Measurements from ENCODE around the gene PDE4B. TPM values are rescaled to one million over a fixed set of nuclear protein-coding genes. Genes with fewer than 3 reads are reported as not detected.

Gene PDE4B
- total RNA-seq, 2 donors from 2014 or later: 60.3 to 78.5 TPM

- peaks cover 80% of the 10 kb centered on the region for H3K4me1 Mint-ChIP-seq
- peaks cover 98% of the 10 kb centered on the region for H3K36me3 Mint-ChIP-seq (ENCODE audit: low read depth)
- peaks cover 5% of the 10 kb centered on the region for H3K9me3 Mint-ChIP-seq
- peak; percentile 73 for ATAC-seq (replicated peaks)
- no peaks in the 10 kb centered on the region for H3K27me3 Mint-ChIP-seq
- peak overlapping the region; percentile 99 for H3K27ac Mint-ChIP-seq
- H3K4me3 Mint-ChIP-seq: peak overlapping the region; percentile 78
Observed at GRCh38 chr1:66351478-66351877, 558.8 kb downstream of the PDE4B start.

DNA sequence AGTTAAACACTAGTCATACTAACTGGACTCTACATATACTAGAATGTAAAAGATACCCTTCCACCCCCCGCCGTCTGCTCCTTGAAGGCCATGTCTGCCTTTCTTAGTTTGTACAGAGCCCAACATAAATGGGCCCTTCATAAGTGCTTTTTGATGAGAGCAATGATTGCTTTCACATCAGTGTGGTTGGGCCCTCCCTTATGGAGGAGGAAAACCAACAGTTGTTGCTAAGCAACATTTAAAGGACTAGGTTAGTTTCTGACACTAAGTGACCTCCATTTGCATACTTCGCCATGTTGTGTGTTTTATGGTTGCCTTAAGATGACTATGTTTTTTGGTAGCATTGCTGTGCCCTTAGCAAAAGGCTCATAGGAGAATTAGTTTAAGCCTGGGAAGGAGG is 559.2 kb downstream of the PDE4B start:
- peaks cover 5% of the 10 kb centered on the region for H3K9me3 Mint-ChIP-seq
- peak overlapping the region; percentile 99 for H3K27ac Mint-ChIP-seq
- peak overlapping the region; percentile 78 for H3K4me3 Mint-ChIP-seq
- H3K36me3 Mint-ChIP-seq (ENCODE audit: low read depth): peaks cover 98% of the 10 kb centered on the region
- no peaks in the 10 kb centered on the region for H3K27me3 Mint-ChIP-seq
- peaks cover 80% of the 10 kb centered on the region for H3K4me1 Mint-ChIP-seq
- peak; percentile 28 for ATAC-seq (replicated peaks)

DNA sequence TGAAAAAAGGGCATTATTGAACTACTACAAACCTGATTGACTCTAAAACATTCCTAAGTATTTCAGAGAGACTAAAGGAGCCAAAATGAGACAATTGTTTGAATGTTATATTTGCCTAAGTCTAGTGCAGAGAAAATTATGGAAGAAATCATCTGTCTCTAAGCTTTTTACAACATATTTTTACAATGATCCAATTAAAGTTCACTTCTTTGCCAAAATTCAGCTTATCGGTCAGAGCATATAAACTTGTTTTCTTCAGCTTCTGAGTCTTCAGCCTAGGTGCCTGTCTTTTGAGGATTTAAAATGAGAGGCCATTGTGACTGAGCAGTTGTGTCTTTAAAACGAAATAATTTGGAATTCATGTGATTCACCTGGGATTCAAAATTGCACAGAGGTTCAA is 560.1 kb downstream of the PDE4B start:
- Mint-ChIP-seq H3K36me3 (ENCODE audit: low read depth) (peaks cover 98% of the 10 kb centered on the region), H3K4me3 (peak overlapping the region; percentile 78), H3K27ac (peak overlapping the region; percentile 99), H3K4me1 (peaks cover 84% of the 10 kb centered on the region), H3K27me3 (no peaks in the 10 kb centered on the region), H3K9me3 (peaks cover 5% of the 10 kb centered on the region)
- no peak for ATAC-seq (replicated peaks)

DNA sequence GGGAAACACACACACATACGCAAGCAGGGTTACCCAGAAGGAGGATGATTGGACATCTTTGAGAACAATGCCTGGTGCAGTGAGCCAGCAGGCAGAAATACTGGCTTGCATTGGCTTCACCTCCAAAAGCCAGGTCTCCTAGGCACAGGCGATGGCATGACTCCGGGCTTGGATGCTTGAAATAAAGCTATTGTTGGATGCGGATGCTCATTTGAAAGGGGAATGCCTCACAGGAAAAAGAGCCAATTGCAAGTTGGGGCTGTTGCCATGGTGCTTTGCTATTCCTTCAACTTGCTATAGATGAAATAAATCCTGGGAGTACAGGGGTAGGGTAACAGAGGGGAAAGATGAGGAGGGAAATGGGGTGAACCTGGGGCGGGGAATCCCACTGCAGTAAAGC is 560.6 kb downstream of the PDE4B start:
- peaks cover 98% of the 10 kb centered on the region for H3K36me3 Mint-ChIP-seq (ENCODE audit: low read depth)
- H3K27ac Mint-ChIP-seq: peak overlapping the region; percentile 99
- peaks cover 5% of the 10 kb centered on the region for H3K9me3 Mint-ChIP-seq
- ATAC-seq (replicated peaks): no peak
- H3K27me3 Mint-ChIP-seq: no peaks in the 10 kb centered on the region
- peaks cover 87% of the 10 kb centered on the region for H3K4me1 Mint-ChIP-seq
- H3K4me3 Mint-ChIP-seq: peak overlapping the region; percentile 78

GRCh38 chr1:66354311-66355201 is 561.9 kb downstream of the PDE4B start:
- Mint-ChIP-seq H3K27me3 (no peaks in the 10 kb centered on the region), H3K4me3 (peak overlapping the region; percentile 78), H3K9me3 (peaks cover 5% of the 10 kb centered on the region), H3K27ac (peak overlapping the region; percentile 99), H3K4me1 (peaks cover 88% of the 10 kb centered on the region), H3K36me3 (ENCODE audit: low read depth) (peaks cover 100% of the 10 kb centered on the region)
- ATAC-seq (replicated peaks): no peak

- H3K27ac Mint-ChIP-seq: peak overlapping the region; percentile 20
- H3K9me3 Mint-ChIP-seq: peaks cover 5% of the 10 kb centered on the region
- peaks cover 100% of the 10 kb centered on the region for H3K36me3 Mint-ChIP-seq (ENCODE audit: low read depth)
- H3K27me3 Mint-ChIP-seq: no peaks in the 10 kb centered on the region
- peak overlapping the region; percentile 78 for H3K4me3 Mint-ChIP-seq
- peaks cover 84% of the 10 kb centered on the region for H3K4me1 Mint-ChIP-seq
- no peak for ATAC-seq (replicated peaks)
Observed at GRCh38 chr1:66355756-66356155, 563.1 kb downstream of the PDE4B start.

GRCh38 chr1:66356605-66357004 is 563.9 kb downstream of the PDE4B start:
- peak overlapping the region; percentile 78 for H3K4me3 Mint-ChIP-seq
- ATAC-seq (replicated peaks): no peak
- H3K9me3 Mint-ChIP-seq: peaks cover 5% of the 10 kb centered on the region
- H3K4me1 Mint-ChIP-seq: peaks cover 80% of the 10 kb centered on the region
- peaks cover 100% of the 10 kb centered on the region for H3K36me3 Mint-ChIP-seq (ENCODE audit: low read depth)
- peak overlapping the region; percentile 20 for H3K27ac Mint-ChIP-seq
- no peaks in the 10 kb centered on the region for H3K27me3 Mint-ChIP-seq

DNA sequence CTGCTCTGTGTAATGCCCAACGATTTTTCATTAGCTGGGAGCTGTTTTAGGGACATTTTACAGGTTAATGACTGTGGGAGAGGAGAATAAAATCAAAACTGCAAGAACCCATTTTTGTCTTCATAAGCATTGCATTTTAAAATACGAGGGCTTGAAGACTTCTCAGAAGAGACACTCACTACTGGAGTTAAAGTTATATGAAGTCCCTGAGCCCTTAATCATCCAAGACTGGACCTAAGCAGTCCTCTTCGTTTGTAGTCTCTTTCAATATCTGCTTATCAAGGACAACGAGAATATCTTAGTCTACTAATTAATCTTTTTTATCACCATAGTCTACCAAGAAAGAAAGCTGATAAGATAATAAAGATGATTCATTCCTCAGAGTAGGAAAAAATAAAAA is 564.3 kb downstream of the PDE4B start:
- no peak for ATAC-seq (replicated peaks)
- H3K4me3 Mint-ChIP-seq: peak overlapping the region; percentile 78
- peaks cover 100% of the 10 kb centered on the region for H3K36me3 Mint-ChIP-seq (ENCODE audit: low read depth)
- H3K9me3 Mint-ChIP-seq: peaks cover 3% of the 10 kb centered on the region
- peak overlapping the region; percentile 20 for H3K27ac Mint-ChIP-seq
- H3K4me1 Mint-ChIP-seq: peaks cover 80% of the 10 kb centered on the region
- no peaks in the 10 kb centered on the region for H3K27me3 Mint-ChIP-seq

- Mint-ChIP-seq H3K4me1 (peaks cover 80% of the 10 kb centered on the region), H3K27me3 (no peaks in the 10 kb centered on the region), H3K27ac (peak overlapping the region; percentile 20), H3K4me3 (peak overlapping the region; percentile 78), H3K36me3 (ENCODE audit: low read depth) (peaks cover 100% of the 10 kb centered on the region), H3K9me3 (no peaks in the 10 kb centered on the region)
- peak; percentile 38 for ATAC-seq (replicated peaks)
Observed at GRCh38 chr1:66357478-66358197, 564.9 kb downstream of the PDE4B start.

- Mint-ChIP-seq H3K4me3 (peak overlapping the region; percentile 41), H3K27ac (no peak overlapping the region), H3K9me3 (no peaks in the 10 kb centered on the region), H3K4me1 (peaks cover 73% of the 10 kb centered on the region), H3K27me3 (no peaks in the 10 kb centered on the region), H3K36me3 (ENCODE audit: low read depth) (peaks cover 100% of the 10 kb centered on the region)
- no peak for ATAC-seq (replicated peaks)
Observed at GRCh38 chr1:66359269-66359668, 566.6 kb downstream of the PDE4B start.

GRCh38 chr1:66359815-66360214 is 567.1 kb downstream of the PDE4B start:
- peaks cover 73% of the 10 kb centered on the region for H3K4me1 Mint-ChIP-seq
- peak overlapping the region; percentile 41 for H3K4me3 Mint-ChIP-seq
- H3K27me3 Mint-ChIP-seq: no peaks in the 10 kb centered on the region
- peaks cover 100% of the 10 kb centered on the region for H3K36me3 Mint-ChIP-seq (ENCODE audit: low read depth)
- no peak for ATAC-seq (replicated peaks)
- H3K27ac Mint-ChIP-seq: peak overlapping the region; percentile 41
- H3K9me3 Mint-ChIP-seq: no peaks in the 10 kb centered on the region

DNA sequence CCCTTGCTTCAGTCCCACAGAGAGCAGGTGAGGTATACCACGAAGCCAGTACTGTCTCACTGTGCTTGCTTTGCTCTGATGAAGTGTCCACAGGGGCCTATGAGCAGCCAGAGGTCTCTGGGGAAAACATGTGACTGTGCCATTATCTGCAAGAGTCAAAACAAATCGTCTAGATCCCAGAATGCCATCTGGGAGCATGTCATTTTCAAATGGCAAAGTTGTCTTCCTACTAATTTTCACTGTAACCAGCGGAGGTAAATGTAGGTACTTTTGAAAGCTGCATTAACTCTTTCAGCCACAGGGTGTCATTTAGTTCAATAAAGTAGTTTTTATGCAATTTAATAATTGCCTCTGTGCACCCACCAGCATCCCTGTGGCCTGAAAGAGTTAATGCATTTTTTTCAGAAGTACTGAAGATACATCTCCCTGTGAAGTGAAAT is 567.6 kb downstream of the PDE4B start:
- peaks cover 100% of the 10 kb centered on the region for H3K36me3 Mint-ChIP-seq (ENCODE audit: low read depth)
- H3K27ac Mint-ChIP-seq: peak overlapping the region; percentile 41
- no peaks in the 10 kb centered on the region for H3K27me3 Mint-ChIP-seq
- peak overlapping the region; percentile 41 for H3K4me3 Mint-ChIP-seq
- peaks cover 77% of the 10 kb centered on the region for H3K4me1 Mint-ChIP-seq
- ATAC-seq (replicated peaks): no peak
- no peaks in the 10 kb centered on the region for H3K9me3 Mint-ChIP-seq

GRCh38 chr1:66364578-66365391 is 572.1 kb downstream of the PDE4B start:
- Mint-ChIP-seq H3K4me1 (peaks cover 65% of the 10 kb centered on the region), H3K36me3 (ENCODE audit: low read depth) (peaks cover 100% of the 10 kb centered on the region), H3K27ac (peak overlapping the region; percentile 93), H3K4me3 (peak overlapping the region; percentile 79), H3K27me3 (no peaks in the 10 kb centered on the region), H3K9me3 (no peaks in the 10 kb centered on the region)
- ATAC-seq (replicated peaks): peak; percentile 65

GRCh38 chr1:66365635-66366034 is 572.9 kb downstream of the PDE4B start:
- ATAC-seq (replicated peaks): no peak
- Mint-ChIP-seq H3K4me1 (peaks cover 64% of the 10 kb centered on the region), H3K27me3 (no peaks in the 10 kb centered on the region), H3K27ac (peak overlapping the region; percentile 93), H3K36me3 (ENCODE audit: low read depth) (peaks cover 100% of the 10 kb centered on the region), H3K4me3 (peak overlapping the region; percentile 79), H3K9me3 (no peaks in the 10 kb centered on the region)

Data from activated T-helper 17 cell treated with anti-CD3 and anti-CD28 coated beads, Interleukin-2, amount 50 U/mL, for 72 hours (primary cell).